HG03342 (cell line): ENCODE results near the gene POU5F1.
"Not testable (repeated sequence)": the region's sequence is repeated elsewhere in the genome, so short reads cannot be mapped to it uniquely, and the experiment has no call there.

ENCODE experiments used
- ATAC-seq: cut with Tn5 transposase; IDR thresholded peaks from one replicate; pipeline ENCODE4 v1.9.1; 2021; ENCODE audit warnings: mild to moderate bottlenecking, moderate library complexity; ENCODE audit not compliant: unreplicated experiment

POU5F1 gene

DNA sequence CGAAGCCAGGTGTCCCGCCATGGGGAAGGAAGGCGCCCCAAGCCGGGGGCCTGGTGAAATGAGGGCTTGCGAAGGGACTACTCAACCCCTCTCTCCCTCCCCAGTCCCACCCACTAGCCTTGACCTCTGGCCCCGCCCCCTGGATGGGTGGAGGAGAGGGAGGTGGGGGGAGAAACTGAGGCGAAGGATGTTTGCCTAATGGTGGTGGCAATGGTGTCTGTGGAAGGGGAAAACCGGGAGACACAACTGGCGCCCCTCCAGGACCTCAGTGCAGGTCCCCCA is at the start of gene POU5F1:
Gene POU5F1, minus strand, starts transcription at position 83 of the 282 bp plus-strand sequence. Its CDS starts 62 bp downstream, at position 21.
- ATAC-seq: no peak

DNA sequence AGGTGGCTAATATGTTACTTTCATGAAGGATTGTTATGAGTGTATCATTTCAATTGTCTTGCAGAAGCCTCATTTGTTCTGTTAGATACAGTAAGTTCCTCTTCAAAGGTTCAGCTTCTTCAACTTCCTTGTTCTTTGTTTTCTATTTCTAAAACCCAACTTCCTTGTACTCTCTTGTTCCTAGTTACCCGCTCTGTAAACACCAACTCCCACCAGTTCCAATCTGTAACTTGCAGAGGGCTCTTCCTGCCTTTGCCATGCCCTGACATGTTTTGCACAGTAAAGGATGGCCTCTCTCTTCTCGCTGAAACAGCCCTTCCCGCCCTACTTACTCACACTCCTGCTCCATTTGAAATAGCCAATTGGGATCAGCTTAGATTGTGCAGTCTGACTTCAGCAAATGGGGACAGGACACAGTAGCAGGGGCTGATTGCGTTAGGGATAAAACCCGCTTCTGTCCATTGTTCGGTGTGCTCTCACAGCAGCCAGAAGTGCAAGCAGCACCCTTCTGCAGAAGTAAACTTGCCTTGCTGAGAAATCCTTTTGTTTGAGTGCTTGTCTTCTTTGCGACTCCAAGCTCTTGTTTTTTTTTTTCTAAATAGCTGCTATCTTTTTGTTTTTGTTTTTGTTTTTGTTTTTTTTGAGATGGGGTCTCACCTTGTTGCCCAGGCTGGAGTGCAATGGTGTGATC is 45.9 kb upstream of the POU5F1 start:
- ATAC-seq: no peak

DNA sequence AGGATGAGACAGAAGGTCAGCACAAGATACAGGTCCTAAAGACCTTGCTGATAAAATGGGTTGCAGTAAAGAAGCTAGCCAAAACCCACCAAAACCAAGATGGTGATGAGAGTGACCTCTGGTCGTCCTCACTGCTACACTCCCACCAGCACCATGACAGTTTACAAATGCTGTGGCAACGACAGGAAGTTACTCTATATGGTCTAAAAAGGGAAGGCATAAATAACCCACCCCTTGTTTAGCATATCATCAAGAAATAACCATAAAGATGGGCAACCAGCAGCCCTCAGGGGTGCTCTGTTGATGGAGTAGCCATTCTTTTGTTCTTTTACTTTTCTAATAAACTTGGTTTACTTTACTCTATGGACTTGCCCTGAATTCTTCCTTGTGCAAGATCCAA is 44.7 kb upstream of the POU5F1 start:
- not testable (repeated sequence) for ATAC-seq

DNA sequence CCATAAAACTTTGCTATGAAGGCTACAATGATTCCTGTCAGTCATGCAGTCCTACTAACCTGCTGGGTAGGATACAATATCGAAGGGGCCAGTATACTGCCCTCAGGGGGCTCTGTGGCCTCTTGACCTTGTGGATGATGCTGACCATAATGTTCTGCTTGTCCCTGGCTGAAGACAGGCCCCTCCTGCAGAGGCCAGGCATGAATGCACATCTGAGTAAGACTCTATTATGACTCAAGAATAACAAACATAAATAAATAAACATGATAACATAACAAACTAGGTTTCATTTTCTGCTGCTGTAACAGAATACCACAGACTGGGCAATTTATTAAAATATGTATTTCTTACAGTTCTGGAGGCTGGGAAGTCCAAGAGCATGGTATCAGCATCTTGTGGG is 44.0 kb upstream of the POU5F1 start:
- no peak for ATAC-seq

DNA sequence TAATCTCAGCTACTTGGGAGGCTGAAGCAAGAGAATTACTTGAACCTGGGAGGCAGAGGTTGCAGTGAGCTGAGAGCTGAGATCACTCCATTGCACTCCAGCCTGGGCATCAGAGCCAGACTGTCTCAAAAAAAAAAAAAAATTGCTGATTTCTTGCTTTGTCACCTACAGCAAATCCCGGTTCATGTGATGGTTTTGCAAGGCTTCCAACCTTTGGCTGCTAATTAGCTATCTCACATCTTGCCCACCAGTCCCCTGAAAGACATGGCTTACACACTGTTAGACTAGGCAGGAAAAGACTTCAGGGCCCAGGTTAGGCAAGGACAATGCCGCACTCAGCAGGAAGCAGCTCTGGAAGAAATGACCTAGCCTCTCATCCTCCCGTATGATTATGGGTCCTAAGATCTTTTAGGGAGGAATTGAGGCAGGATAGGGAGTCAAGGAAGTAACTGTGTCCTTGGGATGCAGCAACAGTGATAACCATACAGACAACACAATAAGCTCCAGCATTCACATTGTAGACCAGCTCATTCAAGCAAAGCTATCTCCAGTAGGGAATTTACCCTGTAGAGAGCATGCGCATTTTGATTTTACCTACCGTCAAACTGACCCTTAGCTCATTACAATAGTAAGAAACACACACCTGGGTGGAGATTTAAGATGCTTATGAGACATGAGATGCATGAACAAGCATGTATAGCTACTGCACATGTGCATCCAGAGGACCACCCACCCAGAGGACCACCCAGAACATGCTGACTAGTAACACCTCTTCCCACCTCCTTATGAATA is 40.5 kb upstream of the POU5F1 start:
- no peak for ATAC-seq

DNA sequence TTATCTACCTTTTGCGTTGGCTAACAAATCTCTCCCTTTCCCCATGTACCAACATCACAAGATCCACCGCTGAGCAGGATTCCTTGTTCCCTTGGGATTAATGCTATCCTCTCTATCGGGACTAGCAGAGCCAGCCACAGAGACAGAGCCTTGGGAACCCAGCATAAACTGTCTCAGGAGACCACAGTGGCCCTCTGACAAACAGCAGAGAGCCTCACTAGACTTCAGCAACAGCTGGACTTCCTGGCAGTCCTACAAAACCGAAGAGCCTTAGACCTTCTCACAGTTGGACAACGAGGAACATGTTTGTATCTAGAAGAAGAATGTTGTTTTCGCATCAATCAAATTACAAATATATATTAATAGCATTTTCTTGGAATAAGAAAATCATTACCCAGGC is 39.6 kb upstream of the POU5F1 start:
- no peak for ATAC-seq

DNA sequence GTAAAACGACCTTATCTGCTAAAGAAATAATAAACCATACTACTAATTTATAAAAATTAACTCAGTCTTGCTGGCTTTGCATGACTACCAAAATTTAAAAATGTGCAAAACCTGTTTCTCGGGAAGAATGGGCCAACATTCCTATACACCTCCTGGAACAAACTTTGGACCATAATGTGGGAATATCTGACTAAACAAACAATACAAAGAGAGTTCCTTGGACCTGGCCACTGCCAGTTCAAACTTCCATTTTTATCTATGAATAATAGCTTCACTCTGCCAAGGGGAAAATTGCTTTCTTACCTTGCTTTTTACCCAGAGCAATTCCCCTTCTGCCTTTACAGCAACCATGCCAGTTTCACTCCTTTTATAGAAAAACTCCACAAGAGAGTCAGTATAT is 38.7 kb upstream of the POU5F1 start:
- no peak for ATAC-seq

DNA sequence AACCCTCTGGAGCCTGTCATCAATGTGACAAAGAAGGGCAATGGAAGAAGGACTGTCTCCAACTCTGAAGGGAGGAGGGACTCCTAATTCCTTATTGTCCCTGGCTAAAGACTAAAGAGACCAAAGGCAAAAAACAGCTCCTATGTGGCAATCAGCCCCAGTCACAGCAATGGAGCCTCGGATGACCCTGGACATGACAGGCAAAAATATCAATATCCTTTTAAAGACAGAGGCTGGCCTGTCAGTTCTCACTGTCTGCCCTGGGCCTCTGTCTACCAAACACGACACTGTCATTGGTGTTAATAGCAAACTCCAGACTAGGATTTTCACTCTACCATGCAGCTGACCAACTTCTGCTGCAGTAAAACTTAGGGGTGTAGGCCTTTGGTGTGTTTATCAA is 38.0 kb upstream of the POU5F1 start:
- no peak for ATAC-seq

DNA sequence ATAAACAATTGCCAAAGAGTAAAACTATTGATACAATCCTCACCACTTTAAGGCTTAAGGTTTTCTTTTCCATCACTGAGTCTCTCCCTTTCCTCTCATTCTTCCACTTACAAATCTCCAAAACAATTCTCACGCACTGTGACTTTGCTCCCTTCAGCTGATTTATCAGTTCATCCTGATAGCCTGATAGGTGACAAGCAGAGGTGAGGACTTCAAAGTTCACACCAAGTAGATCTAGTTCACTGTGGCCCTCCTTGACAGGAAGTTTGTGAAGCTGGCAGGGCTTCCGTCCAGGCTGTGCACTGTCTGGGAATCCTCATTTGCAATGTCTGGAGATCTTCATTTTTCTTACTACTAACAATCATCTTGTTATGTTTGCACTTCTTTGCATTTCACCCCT is 35.2 kb upstream of the POU5F1 start:
- ATAC-seq: no peak

DNA sequence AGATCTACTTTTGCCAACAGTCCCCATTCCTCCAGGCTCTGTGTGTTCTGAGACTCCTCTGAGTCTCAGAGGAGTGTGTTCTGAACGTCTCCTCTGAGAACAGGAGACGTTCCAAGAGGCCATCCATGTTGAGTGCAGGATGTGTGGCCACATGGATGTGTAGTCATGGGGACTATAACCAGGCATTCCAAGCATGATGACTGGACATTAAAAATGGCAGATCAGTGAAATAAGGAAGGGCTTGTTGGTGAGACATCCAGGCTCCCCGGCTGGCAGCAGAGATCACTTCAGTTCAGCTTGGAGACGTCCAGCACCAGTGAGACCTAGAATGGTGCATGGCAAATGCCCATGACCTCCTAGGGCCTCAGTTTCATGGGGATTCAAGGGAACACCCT is 34.3 kb upstream of the POU5F1 start:
- ATAC-seq: no peak

DNA sequence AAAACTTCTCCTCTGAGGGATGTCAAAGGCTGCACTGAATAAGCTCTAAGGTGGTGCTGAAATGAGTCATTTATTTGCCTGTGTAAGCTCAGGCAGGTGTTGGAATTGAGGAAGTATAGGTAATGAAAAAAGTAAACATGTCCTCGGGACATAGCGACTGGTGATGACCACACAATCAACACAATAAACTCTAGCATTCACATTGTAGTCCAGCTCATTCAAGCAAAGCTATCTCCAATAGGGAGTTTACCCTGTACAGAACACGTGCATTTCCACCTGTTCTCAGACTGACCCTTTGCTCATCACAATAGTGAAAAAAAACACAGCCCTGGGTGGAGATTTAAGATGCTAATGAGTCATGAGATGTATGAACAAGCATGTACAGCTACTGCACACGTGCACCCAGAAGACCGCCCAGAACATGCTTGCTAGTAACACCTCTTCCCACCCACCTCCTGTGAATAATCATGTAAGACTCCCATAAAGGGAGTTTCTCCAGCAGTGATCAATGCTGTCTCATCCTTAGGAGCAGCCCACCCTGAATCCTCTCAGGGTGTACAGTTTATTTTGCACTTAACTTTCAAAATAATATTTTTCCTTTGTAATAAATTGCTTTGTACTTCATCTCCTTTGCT is 33.0 kb upstream of the POU5F1 start:
- peak; percentile 61 for ATAC-seq

DNA sequence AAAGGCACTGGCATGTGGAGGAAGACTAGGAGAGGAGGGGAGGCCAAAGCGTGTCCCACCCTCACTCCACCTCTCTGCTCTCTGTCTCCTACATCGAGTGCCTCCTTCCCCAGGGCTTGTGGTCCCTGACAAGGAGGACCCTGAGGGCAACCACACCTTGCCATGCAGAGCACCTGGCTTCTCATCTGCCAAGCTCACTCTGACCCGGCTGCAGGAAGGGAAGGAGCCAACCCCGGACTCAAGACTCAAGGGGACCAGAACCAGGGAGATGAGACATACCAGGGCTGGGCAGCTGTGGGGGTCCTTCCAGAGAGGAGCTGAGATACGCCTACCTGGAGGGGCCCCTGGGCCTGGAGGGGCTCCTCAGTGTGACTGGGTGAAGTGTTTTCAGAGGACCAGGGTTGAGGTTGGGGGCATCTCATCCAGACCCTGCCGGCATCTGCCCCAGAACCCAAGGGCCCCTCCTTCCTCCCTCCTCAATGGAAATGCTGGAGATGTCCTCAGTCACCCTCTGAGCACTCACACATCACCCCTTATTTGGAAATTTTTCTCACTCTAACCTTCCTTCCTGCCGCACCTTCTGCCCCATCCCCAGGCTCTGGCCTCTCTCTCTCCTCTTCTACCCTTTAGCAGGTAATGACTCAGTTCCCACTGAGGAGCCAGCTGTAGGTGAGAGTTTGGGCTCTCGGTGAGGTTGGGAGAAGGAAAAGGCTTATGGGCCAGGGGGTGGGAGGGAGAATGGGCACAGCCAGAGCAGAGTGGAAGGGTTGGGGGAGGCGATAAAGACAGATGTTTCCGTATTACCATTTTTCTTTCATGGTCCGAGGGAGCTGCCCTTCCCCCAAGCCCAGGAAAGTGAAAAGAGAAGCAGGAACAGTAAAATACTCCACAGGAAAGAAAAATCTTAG is 32.0 kb upstream of the POU5F1 start:
- no peak for ATAC-seq

DNA sequence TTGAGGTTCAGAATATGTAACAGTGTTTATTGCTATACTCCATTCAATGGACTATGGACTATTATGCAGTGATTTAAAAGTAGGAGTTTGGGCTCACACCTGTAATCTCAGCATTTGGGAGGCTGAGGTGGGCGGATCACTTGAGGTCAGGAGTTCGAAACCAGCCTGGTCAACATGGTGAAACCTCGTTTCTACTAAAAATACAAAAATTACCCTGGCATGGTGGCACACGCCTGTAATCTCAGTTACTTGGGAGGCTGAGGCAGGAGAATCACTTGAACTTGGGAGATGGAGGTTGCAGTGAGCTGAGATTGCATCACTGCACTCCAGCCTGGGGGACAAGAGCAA is 28.6 kb upstream of the POU5F1 start:
- ATAC-seq: not testable (repeated sequence)

DNA sequence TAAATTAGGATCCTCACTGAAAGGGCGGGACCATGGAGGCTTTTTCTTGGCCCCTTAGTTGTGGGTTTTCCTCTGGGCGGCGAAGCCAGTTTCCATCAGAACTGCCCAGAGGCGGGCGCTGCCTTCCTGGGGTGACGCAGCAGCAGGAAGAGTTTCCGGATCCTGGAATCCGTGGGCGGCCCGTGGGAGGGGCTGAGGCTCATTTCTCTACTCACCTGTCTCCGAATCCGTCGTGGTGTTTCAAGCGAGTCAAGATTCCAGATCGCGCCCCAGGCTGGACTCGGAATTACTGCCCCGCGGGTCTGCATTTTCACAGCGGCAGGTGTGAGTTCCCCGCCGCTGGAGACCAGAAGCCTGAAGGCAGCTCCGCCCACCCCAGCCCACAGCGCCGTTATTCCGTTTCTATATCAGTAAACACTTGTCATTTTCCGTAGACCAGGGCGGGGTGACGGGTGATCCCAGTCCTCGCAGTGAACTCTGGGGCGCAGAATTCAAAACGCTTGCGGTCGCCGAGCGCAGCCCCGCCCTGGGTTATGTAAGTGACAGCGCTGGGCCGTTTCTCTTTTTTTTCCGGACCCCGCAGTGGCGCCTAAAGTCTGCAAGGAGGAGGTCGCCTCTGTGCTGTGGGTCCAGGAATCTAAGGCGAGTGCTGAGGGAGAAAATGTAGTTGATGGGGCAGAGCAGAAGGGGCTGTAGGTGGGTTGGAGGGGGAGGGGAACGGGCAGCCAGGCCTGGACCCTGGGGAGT is 27.2 kb upstream of the POU5F1 start:
- ATAC-seq: peak; percentile 57

DNA sequence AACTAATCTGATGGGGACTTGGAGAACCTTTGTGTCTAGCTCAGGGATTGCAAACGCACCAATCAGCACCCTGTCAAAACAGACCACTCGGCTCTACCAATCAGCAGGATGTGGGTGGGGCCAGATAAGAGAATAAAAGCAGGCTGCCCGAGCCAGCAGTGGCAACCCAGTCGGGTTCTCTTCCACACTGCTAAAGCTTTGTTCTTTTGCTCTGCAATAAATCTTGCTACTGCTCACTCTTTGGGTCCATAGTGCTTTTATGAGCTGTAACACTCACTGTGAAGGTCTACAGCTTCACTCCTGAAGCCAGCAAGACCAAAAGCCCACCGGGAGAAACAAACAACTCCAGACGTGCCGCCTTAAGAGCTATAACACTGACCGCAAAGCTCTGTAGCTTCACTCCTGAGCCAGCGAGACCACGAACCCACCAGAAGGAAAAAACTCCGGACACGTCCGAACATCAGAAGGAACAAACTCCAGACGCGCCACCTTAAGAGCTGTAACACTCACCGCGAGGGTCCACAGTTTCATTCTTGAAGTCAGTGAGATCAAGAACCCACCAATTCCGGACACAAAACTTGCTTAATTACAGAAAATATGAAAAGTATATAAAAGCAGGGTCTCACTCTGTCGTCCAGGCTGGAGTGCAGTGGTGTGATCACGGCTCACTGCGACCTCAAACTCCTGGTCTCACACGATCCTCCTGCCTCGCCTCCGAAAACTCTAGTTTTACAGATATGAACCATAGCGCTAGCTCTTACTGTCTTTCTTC is 26.0 kb upstream of the POU5F1 start:
- ATAC-seq: not testable (repeated sequence)

DNA sequence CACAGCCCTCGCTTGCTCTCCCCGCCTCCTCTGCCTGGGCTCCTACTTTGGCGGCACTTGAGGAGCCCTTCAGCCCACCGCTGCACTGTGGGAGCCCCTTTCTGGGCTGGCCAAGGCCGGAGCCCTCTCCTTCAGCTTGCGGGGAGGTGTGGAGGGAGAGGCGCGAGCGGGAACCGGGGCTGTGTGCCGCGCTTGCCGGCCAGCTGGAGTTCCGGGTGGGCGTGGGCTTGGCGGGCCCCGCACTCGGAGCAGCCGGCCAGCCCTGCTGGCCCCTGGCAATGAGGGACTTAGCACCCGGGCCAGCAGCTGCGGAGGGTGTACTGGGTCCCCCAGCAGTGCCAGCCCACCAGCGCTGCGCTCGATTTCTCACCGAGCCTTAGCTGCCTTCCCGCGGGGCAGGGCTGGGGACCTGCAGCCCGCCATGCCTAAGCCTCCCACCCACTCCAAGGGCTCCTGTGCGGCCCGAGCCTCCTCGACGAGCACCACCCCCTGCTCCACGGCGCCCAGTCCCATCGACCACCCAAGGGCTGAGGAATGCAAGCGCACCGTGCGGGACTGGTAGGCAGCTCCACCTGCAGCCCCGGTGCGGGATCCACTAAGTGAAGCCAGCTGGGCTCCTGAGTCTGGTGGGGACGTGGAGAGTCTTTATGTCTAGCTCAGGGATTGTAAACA is 25.0 kb upstream of the POU5F1 start:
- not testable (repeated sequence) for ATAC-seq

DNA sequence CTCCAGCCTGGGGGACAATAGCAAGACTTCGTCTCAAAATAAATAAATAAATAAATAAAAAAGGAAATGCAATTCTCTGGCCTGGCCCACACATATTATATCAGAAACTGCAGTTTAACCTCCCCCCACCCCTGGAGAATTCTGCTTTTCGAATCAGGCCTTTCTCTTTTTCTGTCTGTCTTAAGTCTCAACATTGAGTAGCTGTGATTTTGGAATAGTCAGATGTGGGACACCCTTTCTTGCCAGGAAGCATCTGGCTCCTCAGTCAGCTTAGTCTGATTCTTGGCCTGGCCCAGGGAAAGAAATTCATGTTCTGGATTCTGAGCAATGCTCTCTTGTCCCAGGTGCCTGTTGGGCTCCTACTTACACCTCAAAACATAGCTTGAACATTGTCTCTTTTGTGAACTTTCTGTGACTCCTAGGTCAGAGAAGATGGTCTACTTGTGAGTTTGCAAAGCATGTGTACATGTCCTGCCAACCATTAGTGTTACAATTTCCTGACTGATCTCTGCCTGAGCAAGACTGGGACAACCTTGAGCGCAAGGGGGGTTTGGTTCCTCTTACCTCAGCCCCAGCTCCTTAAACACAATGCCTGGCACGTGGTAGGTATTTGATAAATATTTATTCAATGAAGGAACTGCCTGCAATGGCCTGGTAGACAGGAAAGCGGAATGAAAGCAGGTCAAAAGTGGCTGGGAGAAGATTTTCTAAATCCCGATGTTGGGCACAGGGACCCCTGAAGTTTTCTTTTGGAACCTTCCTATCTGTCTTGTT is 23.8 kb upstream of the POU5F1 start:
- ATAC-seq: no peak

DNA sequence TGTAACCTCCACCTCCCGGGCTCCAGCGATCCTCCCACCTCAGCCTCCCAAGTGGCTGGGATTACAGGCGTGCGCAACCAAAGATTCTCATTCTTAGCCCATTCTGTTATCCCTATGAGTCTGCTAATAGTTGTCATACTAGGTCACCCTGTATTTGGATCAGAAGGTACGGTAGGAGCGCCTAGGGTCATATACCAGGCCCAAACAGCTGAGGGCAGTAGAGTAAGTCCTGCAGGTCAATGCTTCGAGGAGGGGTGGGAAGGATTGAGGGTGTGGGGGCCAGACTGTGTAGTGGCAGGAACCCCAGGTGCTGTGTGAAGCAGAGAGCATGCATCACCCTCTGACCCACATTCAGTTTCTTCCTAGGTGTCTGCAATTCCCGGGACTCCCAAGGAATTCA is 22.7 kb upstream of the POU5F1 start:
- no peak for ATAC-seq
